WTC11 (cell line): ENCODE measurements around the gene SYMPK. TPM values are rescaled to one million over a fixed set of nuclear protein-coding genes. Genes with fewer than 3 reads are reported as not detected.

Source experiments
- ATAC-seq: fragments of 200-7000 bp; cut with Tn5 transposase; 2 replicates; pipeline ENCODE4 v1.10.0; 2021; ENCODE audit warnings: mild to moderate bottlenecking, moderate library complexity
- CTCF ChIA-PET: fragments of 300-600 bp; sonication (Branson Sonifier 250); formaldehyde crosslinking; loops from one replicate; lab custom pipeline; 2021; ENCODE audit warnings: antibody characterized with exemption; lab: Charles Lee
- POLR2A ChIA-PET: fragments of 350-600 bp; sonication (Branson Sonifier 250); formaldehyde crosslinking; loops from one replicate; lab custom pipeline; 2021; ENCODE audit warnings: antibody characterized with exemption; lab: Charles Lee
- DNase-seq: peaks from one replicate; pipeline ENCODE4 v3.0.0; 2021; ENCODE audit warnings: low spot score
- H3K27ac Mint-ChIP-seq: 2 replicates; pipeline ENCODE4 v1.8.0; 2021; ENCODE audit warnings: mixed read lengths
- H3K27me3 Mint-ChIP-seq: 2 replicates; pipeline ENCODE4 v1.8.0; 2021; ENCODE audit warnings: low read depth, mild to moderate bottlenecking, moderate library complexity, mixed read lengths
- H3K36me3 Mint-ChIP-seq: 2 replicates; pipeline ENCODE4 v1.8.0; 2021; ENCODE audit warnings: mixed read lengths
- H3K4me1 Mint-ChIP-seq: 2 replicates; pipeline ENCODE4 v1.8.0; 2022; ENCODE audit warnings: mixed read lengths
- H3K4me3 Mint-ChIP-seq: 2 replicates; pipeline ENCODE4 v1.8.0; 2021; ENCODE audit warnings: mild to moderate bottlenecking, moderate library complexity, mixed read lengths
- H3K9me3 Mint-ChIP-seq: 2 replicates; pipeline ENCODE4 v1.8.0; 2021; ENCODE audit warnings: mixed read lengths
- ATF1 ChIP-seq: sonication (generic); formaldehyde crosslinking; IDR thresholded peaks from 2 replicates; pipeline ENCODE4 v1.8.1; 2023; ENCODE audit warnings: mild to moderate bottlenecking, moderate library complexity, missing genetic modification reagents
- E2F4 ChIP-seq: sonication (generic); formaldehyde crosslinking; IDR thresholded peaks from 2 replicates; pipeline ENCODE4 v1.8.1; 2022; ENCODE audit warnings: low read depth, mild to moderate bottlenecking, moderate library complexity, missing genetic modification reagents, borderline replicate concordance
- GABPB1 ChIP-seq: sonication (generic); formaldehyde crosslinking; IDR thresholded peaks from 2 replicates; pipeline ENCODE4 v1.8.1; 2023; ENCODE audit warnings: mild to moderate bottlenecking, missing genetic modification reagents
- IRF2 ChIP-seq: sonication (generic); formaldehyde crosslinking; IDR thresholded peaks from 2 replicates; pipeline ENCODE4 v1.8.0; 2022; ENCODE audit warnings: low read depth, missing genetic modification reagents, borderline replicate concordance
- KAT7 ChIP-seq: sonication (generic); formaldehyde crosslinking; IDR thresholded peaks from 2 replicates; pipeline ENCODE4 v1.8.1; 2023; ENCODE audit warnings: missing genetic modification reagents, mild to moderate bottlenecking, borderline replicate concordance
- NR2C2 ChIP-seq: sonication (generic); formaldehyde crosslinking; IDR thresholded peaks from 2 replicates; pipeline ENCODE4 v1.8.0; 2022; ENCODE audit warnings: mild to moderate bottlenecking, missing genetic modification reagents
- NR3C1 ChIP-seq: sonication (generic); formaldehyde crosslinking; conservative IDR thresholded peaks from 2 replicates; pipeline ENCODE4 v1.8.1; 2023; ENCODE audit warnings: low read depth, mild to moderate bottlenecking, missing genetic modification reagents
- RELA ChIP-seq: sonication (generic); formaldehyde crosslinking; IDR thresholded peaks from 2 replicates; pipeline ENCODE4 v1.8.1; 2022; ENCODE audit warnings: missing genetic modification reagents, mild to moderate bottlenecking, borderline replicate concordance
- SP1 ChIP-seq: sonication (generic); formaldehyde crosslinking; conservative IDR thresholded peaks from 2 replicates; pipeline ENCODE4 v1.8.1; 2022; ENCODE audit warnings: missing genetic modification reagents
- TCF7 ChIP-seq: sonication (generic); formaldehyde crosslinking; IDR thresholded peaks from 2 replicates; pipeline ENCODE4 v1.8.0; 2022; ENCODE audit warnings: mild to moderate bottlenecking, low read depth, missing genetic modification reagents, moderate library complexity
- ZNF512 ChIP-seq: sonication (generic); formaldehyde crosslinking; IDR thresholded peaks from 2 replicates; pipeline ENCODE4 v1.8.1; 2022; ENCODE audit warnings: missing genetic modification reagents, borderline replicate concordance
- total RNA-seq: library from RNA; stranded (reverse); gene quantifications from 3 replicates; pipeline ENCODE4 v1.2.3, GENCODE V29; 2021
- TF ChIP-seq, protein P1 (sequence below): sonication (generic); formaldehyde crosslinking; IDR thresholded peaks from 2 replicates; pipeline ENCODE4 v1.8.0; 2023; ENCODE audit warnings: missing genetic modification reagents, mild to moderate bottlenecking, borderline replicate concordance
- TF ChIP-seq, protein P2 (sequence below): sonication (generic); formaldehyde crosslinking; IDR thresholded peaks from 2 replicates; pipeline ENCODE4 v1.8.1; 2023; ENCODE audit warnings: mild to moderate bottlenecking, missing genetic modification reagents

The SYMPK gene
- total RNA-seq, 1 experiment from 2014 or later = 106 TPM

GRCh38 chr19:45885556-45886426, 22.8 kb upstream of the SYMPK start, which contains the start of gene IRF2BP1:
Gene IRF2BP1 (minus strand): TSS chr19:45886141. CDS start chr19:45885774, 367 bp downstream.
- no peak; the same call in 1 of the 2 replicates for TF ChIP-seq ATF1 (CRISPR knock-in tag)
- TF ChIP-seq, protein P1, sequence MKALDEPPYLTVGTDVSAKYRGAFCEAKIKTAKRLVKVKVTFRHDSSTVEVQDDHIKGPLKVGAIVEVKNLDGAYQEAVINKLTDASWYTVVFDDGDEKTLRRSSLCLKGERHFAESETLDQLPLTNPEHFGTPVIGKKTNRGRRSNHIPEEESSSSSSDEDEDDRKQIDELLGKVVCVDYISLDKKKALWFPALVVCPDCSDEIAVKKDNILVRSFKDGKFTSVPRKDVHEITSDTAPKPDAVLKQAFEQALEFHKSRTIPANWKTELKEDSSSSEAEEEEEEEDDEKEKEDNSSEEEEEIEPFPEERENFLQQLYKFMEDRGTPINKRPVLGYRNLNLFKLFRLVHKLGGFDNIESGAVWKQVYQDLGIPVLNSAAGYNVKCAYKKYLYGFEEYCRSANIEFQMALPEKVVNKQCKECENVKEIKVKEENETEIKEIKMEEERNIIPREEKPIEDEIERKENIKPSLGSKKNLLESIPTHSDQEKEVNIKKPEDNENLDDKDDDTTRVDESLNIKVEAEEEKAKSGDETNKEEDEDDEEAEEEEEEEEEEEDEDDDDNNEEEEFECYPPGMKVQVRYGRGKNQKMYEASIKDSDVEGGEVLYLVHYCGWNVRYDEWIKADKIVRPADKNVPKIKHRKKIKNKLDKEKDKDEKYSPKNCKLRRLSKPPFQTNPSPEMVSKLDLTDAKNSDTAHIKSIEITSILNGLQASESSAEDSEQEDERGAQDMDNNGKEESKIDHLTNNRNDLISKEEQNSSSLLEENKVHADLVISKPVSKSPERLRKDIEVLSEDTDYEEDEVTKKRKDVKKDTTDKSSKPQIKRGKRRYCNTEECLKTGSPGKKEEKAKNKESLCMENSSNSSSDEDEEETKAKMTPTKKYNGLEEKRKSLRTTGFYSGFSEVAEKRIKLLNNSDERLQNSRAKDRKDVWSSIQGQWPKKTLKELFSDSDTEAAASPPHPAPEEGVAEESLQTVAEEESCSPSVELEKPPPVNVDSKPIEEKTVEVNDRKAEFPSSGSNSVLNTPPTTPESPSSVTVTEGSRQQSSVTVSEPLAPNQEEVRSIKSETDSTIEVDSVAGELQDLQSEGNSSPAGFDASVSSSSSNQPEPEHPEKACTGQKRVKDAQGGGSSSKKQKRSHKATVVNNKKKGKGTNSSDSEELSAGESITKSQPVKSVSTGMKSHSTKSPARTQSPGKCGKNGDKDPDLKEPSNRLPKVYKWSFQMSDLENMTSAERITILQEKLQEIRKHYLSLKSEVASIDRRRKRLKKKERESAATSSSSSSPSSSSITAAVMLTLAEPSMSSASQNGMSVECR (CRISPR knock-in tag) = 0 out of 2 replicates have a peak, but pooled peaks have one; percentile 20
- TF ChIP-seq IRF2 (CRISPR knock-in tag) = 0 out of 2 replicates have a peak, but pooled peaks have one; percentile 34
- TF ChIP-seq TCF7 = peak; percentile 49; the same call in 1 of the 2 replicates
- TF ChIP-seq E2F4 (CRISPR knock-in tag) = 0 out of 2 replicates have a peak, but pooled peaks have one; percentile 46
- TF ChIP-seq GABPB1 (CRISPR knock-in tag) = 0 out of 2 replicates have a peak, but pooled peaks have one; percentile 9
- TF ChIP-seq RELA (CRISPR knock-in tag) = peak; percentile 26; the same call in 1 of the 2 replicates
- TF ChIP-seq, protein P2, sequence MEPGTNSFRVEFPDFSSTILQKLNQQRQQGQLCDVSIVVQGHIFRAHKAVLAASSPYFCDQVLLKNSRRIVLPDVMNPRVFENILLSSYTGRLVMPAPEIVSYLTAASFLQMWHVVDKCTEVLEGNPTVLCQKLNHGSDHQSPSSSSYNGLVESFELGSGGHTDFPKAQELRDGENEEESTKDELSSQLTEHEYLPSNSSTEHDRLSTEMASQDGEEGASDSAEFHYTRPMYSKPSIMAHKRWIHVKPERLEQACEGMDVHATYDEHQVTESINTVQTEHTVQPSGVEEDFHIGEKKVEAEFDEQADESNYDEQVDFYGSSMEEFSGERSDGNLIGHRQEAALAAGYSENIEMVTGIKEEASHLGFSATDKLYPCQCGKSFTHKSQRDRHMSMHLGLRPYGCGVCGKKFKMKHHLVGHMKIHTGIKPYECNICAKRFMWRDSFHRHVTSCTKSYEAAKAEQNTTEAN = 0 out of 2 replicates have a peak, but pooled peaks have one; percentile 56
- TF ChIP-seq SP1 (CRISPR knock-in tag) = 0 out of 2 replicates have a peak, but pooled peaks have one; percentile 25
- TF ChIP-seq KAT7 (CRISPR knock-in tag) = peak; percentile 31; the same call in 1 of the 2 replicates
- TF ChIP-seq NR2C2 = peak; percentile 55; the same call in 1 of the 2 replicates
- no peak for TF ChIP-seq NR3C1 (CRISPR knock-in tag)
- TF ChIP-seq ZNF512 = no peak
- H3K4me3 Mint-ChIP-seq = peak within 1 kb of the TSS; percentile 94
- no peaks in the 10 kb centered on the region for H3K27me3 Mint-ChIP-seq
- no peaks in the 10 kb centered on the region for H3K9me3 Mint-ChIP-seq
- peak within 1 kb of the TSS; percentile 96 for H3K27ac Mint-ChIP-seq
- CTCF ChIA-PET = interaction anchor here (0.7 to 8.5 kb wide), 15 partner anchors 17 to 208 kb away, joined by 3 to 212 read pairs (median 6); partner anchors contain the start of genes DMWD, FOXA3, MYPOP and RSPH6A
- DNase-seq = peak; percentile 93
- H3K4me1 Mint-ChIP-seq = peaks cover 29% of the 10 kb centered on the region
- ATAC-seq = peak; percentile 11
- POLR2A ChIA-PET = interaction anchor here (0.5 to 2.5 kb wide), 10 partner anchors 15 to 371 kb away, joined by 3 to 31 read pairs (median 4); partner anchors contain the start of genes FOXA3, MYPOP, SIX5 and SYMPK
- H3K36me3 Mint-ChIP-seq = no peaks in the 10 kb centered on the region
